SHP77 (cell line): ENCODE measurements around the gene MINDY4.

ENCODE experiments used
- DNase-seq, 2 experiments: peaks; one replicate each; lab custom pipeline; 2025; lab: John Stamatoyannopoulos, UW

Gene MINDY4

DNA sequence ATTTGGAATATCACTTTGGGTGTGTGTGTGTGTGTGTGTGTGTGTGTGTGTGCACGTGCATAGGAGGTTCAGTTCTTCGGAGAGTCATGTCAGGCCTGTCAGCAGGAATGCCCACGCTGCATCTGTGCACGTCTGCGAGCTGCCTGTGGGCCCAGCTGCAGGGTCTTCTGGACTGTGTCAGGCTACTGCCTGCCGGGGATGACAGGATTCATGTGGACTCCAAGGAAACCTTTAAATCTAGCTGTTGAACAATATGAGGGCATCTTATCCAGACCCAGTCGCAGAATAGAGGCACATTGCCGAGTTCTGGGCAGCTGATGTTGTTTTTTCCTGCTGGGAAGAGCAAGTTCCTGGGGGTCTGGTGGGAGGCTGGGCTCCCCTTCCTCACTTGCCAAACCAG is 159.4 kb downstream of the MINDY4 start:
- no peak for DNase-seq

GRCh38 chr7:30931161-30931928 is 160.1 kb downstream of the MINDY4 start:
- DNase-seq, result no peak

DNA sequence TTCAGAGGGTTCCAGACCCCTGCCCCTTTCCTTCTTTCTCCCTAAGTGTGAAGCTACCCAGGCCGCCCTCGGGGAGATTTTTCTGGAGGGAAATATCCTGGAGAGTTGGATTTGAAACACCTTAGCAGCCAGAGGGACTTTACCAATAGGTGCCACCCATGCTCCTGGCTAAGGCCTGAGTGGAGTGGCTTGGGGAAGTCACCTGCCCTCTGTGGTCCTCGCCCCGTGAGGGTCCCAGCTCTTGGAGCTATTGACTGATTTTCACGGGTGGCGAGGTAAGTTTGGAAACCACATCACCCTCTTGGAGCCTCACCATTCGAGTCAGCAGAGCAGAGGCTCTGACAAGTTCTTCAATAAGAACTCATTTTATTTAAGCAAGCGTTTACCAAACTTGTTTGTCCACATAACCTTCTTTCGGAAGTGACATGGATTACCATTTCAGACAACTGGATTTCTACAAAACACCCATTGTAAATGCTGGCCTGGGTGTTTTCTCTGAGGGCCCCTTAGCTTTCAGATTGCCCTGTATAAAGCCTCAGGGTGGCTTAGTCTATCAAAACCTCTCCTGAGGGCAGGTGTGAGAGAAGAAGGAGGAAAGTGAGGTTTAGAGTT is 160.8 kb downstream of the MINDY4 start:
- DNase-seq, result no peak

DNA sequence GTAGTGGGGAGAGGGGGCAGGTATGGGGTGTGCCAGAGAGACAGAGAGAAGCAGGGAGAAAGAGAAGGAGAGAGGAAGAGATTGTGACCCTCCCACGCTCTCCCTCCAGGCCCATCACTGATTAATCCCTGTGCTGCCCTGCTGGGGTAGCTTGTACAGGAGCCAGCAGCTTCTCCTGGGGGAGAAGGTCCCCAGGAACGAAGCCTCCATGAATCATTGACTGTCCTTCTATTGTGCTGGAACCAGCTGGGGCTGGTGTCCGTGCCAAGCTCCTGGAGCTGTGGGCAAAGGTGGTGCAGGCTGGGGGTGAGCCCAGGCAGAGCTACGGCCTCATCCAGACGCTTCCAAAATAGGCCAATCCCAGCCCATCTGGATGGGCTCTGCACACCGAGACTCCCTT is 161.3 kb downstream of the MINDY4 start:
- DNase-seq, result no peak

DNA sequence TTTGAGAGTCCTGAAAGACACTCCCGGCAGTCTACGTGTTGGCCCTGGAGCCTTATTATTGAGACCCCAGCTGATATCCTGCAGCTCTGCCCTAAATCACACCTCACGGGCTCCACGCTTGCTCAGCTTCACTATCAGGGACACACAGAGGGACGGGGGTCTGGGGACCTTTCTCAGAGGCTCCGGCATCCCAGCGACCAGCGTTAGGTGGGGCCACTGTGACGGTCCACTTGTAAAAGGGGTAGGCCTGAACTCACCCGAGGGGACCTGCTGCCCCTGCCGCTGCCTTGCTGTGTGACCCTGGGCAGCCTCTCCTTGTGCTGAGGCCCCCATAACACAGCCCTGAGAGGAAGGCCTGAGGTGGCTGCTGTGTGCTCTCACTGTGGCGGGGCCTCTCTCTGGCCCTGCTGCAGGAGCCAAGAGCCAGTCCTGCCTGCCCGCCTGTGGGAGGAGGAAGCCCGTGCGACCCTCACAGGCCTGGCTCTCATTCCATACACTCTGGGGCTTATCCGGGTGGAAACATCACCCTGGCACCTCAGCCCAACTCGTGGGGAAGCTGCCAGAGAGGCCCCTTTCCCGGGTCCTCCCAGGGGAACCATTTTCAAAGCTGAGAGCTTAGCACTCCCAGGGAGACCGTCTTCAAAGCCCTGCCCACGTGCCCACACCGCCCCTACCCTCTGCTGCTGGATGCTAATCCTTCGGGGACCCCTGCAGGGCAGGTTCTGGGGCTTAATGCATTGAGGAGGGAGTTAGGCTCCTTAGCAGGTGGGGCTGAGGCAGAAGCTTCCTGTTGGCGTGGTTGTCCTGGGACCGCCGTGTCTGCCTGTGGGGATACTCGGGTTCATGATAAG is 162.1 kb downstream of the MINDY4 start:
- DNase-seq, result no peak

DNA sequence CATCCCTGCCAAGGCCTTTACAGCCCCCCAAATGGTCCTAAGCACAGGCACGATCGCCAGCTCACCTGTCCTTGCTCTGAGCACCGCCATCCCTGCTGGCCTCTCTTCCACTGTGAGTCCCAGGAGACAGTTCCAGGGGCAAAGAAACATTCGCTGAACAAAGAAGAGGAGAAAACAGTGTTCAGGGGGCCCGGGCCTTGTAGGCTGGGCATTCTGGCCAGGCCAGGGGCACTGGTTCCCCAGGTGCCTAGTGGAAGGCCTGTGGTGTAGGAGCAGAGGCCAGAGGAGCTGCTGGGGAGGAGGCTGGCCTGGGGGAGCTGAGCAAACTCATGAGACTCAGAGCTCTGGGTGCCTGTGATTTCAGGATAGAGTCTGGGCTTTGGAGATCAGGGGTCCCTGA is 163.0 kb downstream of the MINDY4 start:
- DNase-seq, result no peak

DNA sequence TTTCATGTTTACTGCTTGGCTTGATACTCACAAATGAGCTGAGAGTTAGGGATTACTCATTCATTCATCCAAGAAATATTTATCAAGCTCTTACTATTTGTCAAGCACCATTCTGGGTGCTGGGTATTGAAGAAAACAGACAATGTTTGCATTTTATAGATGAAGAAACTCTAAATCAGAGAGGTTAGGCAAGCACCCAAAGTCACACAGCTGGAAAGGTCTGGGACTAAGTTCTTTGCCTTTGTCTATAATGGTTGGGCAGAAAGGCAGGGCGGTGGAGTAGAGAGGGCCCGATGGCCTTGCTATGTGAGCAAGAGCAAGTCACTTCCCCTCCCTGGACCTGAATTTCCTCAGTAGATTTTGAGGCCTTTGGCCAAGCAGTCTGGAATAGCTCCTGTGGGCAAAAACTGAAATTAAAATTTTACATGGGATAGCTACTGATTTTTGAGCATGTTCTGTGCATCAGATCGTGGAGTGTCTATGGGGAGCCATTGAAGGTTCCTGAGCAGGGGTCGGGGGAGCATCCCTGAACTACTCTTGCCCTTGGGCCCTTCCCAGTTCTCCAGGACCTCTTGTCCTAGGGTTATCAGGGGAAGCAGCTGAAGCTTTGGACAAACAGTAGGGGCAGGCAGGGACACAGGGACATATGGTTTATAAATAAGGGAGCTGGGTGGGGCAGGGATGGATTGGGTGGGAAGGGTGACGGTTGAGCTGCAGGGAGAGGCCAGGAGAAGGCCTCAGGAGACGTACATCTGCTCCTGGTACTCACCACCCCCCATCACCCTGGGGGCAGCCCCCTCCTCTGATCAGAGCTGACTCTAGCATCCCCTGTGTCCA is 163.7 kb downstream of the MINDY4 start:
- DNase-seq, result no peak

DNA sequence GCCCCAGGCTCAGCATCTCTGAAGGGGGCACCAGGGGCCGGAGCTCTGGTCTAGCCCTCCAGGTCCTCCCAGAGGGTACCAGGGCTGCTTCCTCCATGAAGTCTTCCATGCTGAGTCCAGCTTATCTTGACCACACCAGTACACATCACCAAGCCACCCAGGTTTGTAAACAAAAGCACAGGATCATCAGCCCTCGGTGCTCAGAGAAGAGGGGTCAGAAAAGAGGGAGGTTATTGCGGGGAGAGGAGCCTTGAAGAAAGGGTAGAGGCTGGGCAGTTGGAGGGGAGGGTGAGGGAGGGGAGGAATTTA is 164.3 kb downstream of the MINDY4 start:
- no peak for DNase-seq

DNA sequence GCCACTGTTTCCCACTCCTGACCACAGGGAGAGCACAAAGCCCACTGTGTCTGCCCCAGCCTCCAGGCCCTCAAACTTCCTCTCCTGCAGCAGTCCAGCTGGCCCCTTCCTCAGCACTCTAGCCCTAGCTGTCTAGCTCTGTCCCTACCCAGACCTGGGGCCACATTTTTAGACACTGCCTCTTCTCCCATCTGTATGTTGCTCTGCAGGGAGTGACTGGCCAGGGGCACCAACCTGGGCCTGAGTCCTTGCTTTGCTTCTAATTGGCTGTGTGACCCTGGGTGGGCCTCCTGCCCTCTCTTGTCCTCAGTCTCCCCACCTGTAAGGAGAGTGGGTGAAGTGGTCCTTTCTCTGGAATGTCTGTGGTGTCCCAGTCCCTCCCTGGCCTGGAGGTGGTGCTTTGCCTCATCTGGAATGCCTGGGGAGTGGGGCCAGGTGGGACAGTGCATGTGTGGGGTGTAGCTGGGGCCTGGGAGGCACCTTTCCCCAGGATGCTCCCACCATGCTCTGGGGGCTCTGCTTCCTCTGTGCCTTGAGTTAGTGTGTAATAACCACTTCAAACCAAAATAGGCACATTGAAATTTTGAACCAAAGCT is 165.5 kb downstream of the MINDY4 start:
- no peak for DNase-seq

- DNase-seq, result no peak
Measured at GRCh38 chr7:30937416-30937815, 166.2 kb downstream of the MINDY4 start.

- peak; percentile 75 to 76 for DNase-seq
Measured at GRCh38 chr7:30938435-30939316, 167.5 kb downstream of the MINDY4 start.

DNA sequence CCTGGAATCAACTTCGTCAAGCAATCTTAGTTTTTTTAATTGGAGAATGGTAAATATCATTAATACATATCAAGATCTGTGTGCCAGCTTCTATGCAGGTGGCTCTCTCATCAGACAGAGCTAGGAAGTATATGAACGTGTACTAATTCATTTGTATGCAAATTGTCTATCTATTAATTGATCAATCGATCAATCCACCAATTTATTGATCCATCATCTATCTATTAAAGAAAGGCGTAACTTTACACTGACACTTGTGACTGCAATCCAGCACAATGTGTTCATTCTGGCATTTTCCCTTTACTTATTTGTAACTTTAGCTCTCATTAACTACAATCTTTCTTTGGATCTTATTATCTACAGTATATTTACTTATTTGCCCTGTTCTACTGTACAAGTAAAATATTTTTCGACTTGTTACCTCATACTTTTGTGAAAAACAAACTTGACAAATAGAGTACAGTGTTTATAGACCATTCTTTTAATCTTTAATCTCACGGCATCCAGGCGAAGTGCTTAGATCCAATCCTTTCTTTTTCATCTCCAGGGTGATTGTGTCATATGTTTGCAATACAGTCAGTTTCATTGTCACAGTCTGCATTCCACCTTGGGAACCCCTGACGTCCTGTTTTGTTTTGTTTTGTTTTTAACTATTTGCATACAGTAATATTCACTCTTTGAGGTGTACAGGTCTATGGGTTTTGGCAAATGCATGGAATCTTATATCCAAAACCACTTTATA is 170.5 kb downstream of the MINDY4 start:
- DNase-seq, result no peak
